GM12892 (cell line): Measurements from ENCODE around the gene DNAJC11.
A peak's percentile ranks its signal among the peaks of the same experiment; 100 is the strongest.

Experiments used
- POLR2A ChIP-seq: IDR thresholded peaks from 2 replicates; pipeline ENCODE4 v1.6.1; 2011; ENCODE audit warnings: low read depth, low read length, control low read depth
- POLR2AphosphoS5 ChIP-seq: IDR thresholded peaks from 2 replicates; pipeline ENCODE4 v1.6.1; 2011; ENCODE audit warnings: low read depth, low read length, control low read depth

DNA sequence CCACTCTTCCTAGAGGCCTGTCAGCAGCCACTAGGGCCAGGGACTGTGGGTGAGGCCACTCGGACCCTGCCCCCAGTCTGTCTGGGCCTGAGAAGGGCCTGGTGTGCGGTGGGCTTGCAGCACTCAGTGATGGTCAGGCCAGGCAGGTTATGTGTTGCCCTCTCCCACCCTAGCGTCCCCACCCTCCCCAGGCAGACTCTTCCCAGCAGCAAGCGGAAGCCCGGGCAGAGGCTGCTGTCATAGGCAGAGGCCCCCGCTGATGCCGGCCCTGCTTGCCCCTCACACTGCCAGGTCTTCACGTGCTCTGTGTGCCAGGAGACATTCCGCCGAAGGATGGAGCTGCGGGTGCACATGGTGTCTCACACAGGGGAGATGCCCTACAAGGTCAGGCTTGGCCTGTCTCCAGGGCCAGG, 115.2 kb downstream of the DNAJC11 start:
- TF ChIP-seq POLR2A (no peak), POLR2AphosphoS5 (0 out of 2 replicates have a peak, but pooled peaks have one; percentile 23)
